ENCODE measurements around the gene LARP4B.

Gene LARP4B

DNA sequence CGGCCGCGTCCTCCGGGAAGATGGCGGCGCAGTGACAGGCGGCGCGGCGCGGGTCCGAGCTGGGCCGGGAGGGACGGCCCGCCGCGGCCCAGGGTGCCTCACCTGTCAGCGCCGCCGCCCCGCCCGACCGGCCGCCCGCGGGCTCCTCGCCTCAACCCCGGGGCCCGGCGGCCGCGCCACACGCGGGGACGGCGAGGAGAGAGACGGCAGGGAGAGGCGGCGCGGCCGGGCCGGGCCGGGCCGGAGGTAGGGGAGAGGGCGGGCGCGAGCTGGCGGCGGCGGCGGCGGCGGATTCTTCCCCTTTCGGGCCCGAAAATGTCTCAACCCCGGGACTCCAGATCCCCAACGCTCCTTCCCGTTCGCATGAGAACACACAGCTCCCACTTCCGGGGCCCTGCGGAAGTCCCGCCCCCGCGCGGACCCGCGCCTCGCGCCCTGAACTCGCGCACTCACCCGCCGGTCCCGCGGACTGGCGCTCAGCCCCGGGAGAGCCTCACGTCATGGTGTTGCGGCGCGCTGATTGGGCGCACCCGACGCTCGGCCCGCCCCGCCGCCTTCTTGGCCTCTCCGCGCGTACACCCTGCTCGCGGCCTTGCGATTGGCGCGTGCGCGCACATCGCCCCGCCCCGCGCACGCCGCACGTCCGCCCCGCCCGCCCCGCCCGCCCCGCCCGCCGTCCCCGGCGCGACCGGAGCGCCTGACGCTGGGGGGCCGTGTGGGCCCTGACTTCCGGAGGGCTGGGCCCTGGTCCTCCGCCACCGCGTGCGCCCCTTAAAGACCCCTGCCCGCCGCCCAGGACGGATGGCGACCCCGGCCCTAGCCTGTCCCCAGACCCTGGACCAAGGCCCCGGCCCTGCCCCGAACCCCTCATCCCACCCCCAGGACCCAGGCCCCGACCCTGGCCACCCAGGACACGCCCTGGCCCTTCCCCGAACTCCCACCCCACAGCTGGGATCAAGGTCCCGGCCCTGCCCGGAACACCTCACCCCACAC is at the start of gene LARP4B:
Gene LARP4B, minus strand, starts transcription at position 380 of the 993 bp plus-strand sequence. CDS start 45,984 bp downstream, outside the sequence.
- DNase-seq: peak; percentile 95

DNA sequence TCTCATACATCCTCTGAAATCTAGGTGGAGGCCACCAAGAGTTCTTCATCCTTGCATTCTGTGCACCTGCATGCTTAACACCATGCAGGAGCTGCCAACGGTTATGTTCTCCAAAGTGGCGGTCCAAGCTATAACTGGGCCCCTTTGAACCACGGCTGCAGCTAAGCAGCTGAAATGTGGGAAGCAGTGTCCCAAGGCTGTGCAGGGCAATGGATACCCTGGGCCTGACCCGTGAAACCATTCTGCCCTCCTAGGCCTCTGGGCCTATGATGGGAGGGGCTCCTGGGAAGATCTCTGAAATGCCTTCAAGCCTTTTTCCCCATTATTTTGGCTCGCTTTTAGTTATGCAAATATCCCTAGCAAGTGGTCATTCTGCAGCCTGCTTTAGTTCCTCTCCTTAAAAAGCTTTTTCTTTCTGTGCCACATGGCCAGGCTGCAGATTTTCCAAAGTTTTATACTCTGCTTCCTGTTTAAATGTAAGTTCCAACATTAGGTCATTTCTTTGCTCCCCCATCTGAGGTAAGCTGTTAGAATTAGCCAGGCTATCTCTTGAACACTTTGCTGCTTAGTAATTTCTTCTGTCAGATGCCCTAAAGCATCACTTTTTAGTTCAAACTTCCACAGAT is 49.1 kb upstream of the LARP4B start:
- no peak for DNase-seq

- no peak for DNase-seq
Measured at GRCh38 chr10:978826-979421, 47.4 kb upstream of the LARP4B start.

DNA sequence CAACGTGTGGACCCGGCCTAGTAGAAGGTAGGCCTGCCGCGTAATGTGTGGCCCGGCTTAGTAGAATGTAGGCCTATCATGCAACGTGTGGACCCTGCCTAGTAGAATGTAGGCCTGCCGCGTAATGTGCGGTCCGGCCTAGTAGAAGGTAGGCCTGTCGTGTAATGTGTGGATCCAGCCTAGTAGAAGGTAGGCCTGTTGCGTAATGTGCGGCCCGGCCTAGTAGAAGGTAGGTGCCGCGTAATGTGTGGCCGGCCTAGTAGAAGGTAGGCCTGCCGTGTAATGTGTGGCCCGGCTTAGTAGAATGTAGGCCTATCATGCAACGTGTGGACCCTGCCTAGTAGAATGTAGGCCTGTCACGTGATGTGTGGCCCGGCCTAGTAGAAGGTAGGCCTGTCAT is 44.8 kb upstream of the LARP4B start:
- DNase-seq: no peak

GRCh38 chr10:974785-975074 is 43.2 kb upstream of the LARP4B start:
- DNase-seq: no peak

DNA sequence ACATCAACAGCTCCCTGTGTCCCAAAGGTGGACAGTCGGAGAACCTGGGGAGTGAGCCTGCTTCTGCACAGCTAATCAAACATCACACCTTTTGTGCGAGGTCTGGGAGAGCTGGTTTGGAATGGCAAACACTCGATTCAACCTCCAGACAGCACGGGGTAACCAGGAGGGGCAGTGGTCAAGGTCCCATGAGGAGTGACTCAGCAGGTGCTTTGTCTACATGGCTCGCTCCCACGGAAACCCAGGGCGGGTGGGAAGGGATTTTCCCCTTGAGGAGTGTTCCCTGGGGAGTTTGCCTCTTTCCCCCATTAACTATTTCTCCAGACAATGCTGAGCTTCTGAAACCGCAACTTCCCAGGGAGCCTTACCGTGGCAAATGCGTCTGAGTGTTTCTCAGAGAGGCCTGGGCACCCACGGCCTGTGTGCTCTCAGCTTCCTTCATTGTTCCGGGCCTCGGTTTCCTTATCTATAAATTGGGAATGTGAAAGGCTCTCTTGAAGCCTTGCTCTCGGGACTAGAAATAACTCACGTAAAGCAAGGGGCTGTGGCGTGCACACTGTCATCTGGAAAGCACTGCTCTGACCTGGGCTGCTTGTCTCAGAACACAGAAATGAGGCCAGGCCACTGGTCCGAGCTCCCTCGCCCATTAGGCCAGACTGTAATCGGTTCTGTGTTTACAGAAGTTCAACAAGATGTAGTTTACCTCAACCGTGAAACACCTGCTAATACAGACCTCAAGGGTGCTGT is 42.7 kb upstream of the LARP4B start:
- DNase-seq: no peak

DNA sequence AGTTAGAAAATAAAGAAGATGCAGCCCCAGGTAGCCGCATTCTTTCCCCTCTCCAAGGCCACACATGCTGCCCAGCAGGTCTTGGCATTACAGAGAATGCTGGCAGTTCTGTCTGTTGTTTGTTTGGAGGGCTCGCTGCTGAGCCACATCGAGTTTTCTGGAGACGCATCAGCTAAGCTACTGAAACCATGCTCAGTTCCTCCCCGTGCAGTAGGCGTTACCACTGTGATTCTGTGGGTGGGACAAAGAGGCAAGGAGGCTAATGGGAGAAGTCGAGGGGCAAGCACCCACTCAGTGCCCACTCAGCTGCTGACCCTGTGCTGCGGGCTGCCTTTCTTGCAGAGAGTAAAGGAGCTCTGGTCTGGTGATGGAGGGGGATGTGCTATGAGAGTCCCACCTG is 41.3 kb upstream of the LARP4B start:
- DNase-seq: no peak

- no peak for DNase-seq
Measured at GRCh38 chr10:971613-972012, 40.1 kb upstream of the LARP4B start.

DNA sequence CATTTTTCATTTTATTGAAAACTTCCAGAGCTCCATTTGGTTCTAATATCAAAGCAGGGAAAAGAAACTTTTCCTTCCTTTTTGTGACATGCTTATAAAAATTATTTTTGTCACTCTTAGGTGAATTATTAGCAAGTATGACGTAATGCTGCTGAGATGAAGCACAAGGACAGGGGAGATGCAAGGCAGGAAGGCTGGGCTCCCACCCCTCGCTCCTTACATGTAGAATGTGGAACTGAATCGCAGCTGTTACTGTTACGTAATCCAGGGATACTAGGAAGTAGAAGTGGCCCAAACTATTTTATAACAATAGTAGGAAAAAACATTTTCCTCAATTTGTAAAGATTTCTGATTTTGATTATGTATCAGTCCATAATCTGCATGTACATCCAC is 39.6 kb upstream of the LARP4B start:
- DNase-seq: no peak

DNA sequence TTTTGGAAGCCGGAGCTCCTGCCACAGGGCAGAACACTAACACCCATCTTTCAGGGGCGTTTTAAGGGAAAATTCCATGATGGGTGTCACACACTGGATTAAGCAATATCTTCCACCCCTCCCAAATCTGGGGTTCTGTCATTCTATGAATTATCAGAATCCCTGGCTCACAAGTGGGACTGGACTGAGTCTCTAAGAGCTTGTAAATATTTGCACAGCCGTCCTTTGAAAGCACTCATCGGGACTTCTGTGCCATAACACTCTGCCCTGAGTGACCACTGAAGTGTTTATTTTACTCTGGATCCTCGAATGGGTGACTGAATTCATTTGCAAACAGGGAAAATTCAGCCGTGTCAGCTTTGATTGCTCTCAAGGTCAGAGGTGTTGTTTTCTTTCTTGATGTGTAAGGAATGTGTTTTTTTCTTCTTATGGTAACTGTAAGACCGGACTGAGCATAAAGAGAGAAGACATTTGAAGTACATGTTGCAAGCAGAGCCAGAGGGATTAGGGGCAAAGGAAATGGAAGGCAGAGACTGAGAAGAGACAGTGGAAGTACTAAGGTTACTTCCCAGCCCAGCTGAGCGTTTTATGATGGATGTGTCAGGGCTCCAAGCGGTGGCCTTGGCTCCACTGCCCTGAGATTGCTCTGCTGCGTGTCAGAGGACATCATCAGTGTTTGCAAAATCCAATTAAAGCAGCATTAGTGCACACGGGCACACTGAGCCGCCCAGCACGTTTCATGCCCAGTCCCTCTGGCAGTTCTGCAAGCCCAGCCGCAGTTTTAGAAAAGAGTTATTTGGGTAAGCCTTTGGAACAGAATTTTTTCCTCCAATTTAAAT is 39.0 kb upstream of the LARP4B start:
- DNase-seq: no peak

GRCh38 chr10:969473-970150 is 38.1 kb upstream of the LARP4B start:
- no peak for DNase-seq

DNA sequence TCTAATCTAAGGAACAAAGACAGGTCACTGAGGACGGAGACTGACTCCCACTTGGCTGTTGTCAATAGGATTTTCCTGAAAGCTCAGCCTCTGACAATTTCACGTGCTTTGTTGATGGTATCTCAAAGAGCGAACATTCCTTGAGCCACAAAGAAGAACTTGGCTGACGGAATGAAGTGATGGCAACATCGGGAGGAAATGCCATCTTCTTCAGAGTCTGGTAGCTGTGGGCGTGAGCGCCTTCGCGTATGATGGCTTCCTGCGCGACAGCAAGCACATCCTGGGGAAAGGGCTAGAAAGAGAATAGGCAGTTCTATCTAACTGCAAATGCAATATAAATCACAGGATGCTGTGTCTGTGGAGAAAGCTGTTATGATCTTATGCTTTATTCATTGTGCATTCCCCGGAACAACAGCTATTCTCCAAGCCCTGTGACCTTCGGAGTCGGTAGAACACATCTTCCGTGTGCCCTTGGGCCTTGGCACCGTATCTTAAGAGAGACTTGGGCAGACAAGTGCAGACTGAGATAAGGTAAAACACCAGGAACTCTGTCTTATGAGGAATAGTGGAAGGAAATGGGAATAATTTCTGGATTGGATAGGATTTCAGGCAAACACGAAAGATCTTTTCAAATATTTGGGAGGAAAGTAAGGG is 37.2 kb upstream of the LARP4B start:
- no peak for DNase-seq

- DNase-seq: no peak
Measured at GRCh38 chr10:966466-967235, 35.1 kb upstream of the LARP4B start.

GRCh38 chr10:964988-965417 is 33.5 kb upstream of the LARP4B start:
- no peak for DNase-seq

GRCh38 chr10:964321-964987 is 32.9 kb upstream of the LARP4B start:
- no peak for DNase-seq

DNA sequence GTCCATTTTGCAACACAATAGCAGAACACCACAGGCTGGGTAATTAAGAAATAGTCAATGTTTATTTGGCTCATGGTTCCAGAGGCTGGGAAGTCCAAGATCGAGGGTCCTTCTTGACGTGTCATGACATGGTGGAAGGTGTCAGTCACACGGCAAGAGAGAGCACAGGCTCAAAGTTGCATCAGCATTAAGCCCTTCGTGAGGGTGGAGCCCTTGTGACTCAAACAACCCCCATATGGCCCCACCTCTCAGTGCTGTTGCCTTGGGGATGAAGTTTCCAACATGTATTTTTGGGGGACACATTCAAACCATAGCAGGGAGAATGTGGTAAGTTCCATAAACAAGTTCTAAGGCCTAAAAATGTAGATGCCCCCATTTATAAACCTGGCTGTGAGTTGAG is 32.1 kb upstream of the LARP4B start:
- no peak for DNase-seq

- no peak for DNase-seq
Measured at GRCh38 chr10:963186-963585, 31.7 kb upstream of the LARP4B start.

- DNase-seq: no peak
Measured at GRCh38 chr10:962342-962741, 30.8 kb upstream of the LARP4B start.

GRCh38 chr10:958856-959255 is 27.4 kb upstream of the LARP4B start:
- no peak for DNase-seq

- no peak for DNase-seq
Measured at GRCh38 chr10:958106-958505, 26.6 kb upstream of the LARP4B start.
